Epithelial cell of proximal tubule (primary cell): ENCODE results near the gene NEDD8. TPM values are rescaled to one million over a fixed set of nuclear protein-coding genes. Genes with fewer than 3 reads are reported as not detected.

Experiments
- DNase-seq: peaks from one replicate; pipeline ENCODE4 v3.0.0-alpha.2; 2011; ENCODE audit warnings: low read depth
- H3K4me3 ChIP-seq: 2 replicates; pipeline ENCODE4 v1.5.1; 2011; ENCODE audit warnings: low read depth, mild to moderate bottlenecking, low read length
- total RNA-seq: library from RNA; depleted of rRNA; stranded (reverse); fragments of >200 nt; gene quantifications from 2 replicates; pipeline ENCODE4 v1.2.3, GENCODE V29; 2015
- TF ChIP-seq, protein P1 (sequence below): conservative IDR thresholded peaks from 2 replicates; pipeline ENCODE4 v1.5.1; 2012; ENCODE audit warnings: low read depth, mild to moderate bottlenecking, low read length

NEDD8 gene
- total RNA-seq, 1 donor from 2014 or later: 220 TPM

DNA sequence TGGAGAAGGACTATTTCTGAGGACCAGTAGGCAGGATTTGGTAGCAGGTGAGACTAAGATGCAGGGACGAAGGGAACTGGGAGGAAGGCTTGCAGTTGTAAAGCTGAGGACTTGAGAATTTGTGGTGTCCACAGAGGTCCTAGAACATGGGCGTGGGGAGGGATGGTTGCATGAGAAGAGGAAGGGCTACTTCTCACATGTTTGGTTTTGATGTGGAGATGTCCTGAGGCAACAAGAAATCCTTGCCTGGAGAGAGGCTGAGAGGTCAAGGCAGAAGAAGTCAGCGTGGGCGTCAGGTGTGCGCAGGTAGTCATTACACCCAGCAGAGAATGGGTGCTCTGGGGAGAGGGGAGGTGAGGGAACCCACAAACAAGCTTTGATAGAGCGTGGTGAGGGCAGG lies 44.9 kb upstream of the NEDD8 start:
- DNase-seq: no peak
- TF ChIP-seq, protein P1, sequence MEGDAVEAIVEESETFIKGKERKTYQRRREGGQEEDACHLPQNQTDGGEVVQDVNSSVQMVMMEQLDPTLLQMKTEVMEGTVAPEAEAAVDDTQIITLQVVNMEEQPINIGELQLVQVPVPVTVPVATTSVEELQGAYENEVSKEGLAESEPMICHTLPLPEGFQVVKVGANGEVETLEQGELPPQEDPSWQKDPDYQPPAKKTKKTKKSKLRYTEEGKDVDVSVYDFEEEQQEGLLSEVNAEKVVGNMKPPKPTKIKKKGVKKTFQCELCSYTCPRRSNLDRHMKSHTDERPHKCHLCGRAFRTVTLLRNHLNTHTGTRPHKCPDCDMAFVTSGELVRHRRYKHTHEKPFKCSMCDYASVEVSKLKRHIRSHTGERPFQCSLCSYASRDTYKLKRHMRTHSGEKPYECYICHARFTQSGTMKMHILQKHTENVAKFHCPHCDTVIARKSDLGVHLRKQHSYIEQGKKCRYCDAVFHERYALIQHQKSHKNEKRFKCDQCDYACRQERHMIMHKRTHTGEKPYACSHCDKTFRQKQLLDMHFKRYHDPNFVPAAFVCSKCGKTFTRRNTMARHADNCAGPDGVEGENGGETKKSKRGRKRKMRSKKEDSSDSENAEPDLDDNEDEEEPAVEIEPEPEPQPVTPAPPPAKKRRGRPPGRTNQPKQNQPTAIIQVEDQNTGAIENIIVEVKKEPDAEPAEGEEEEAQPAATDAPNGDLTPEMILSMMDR: no peak
- H3K4me3 ChIP-seq: no peak overlapping the region

DNA sequence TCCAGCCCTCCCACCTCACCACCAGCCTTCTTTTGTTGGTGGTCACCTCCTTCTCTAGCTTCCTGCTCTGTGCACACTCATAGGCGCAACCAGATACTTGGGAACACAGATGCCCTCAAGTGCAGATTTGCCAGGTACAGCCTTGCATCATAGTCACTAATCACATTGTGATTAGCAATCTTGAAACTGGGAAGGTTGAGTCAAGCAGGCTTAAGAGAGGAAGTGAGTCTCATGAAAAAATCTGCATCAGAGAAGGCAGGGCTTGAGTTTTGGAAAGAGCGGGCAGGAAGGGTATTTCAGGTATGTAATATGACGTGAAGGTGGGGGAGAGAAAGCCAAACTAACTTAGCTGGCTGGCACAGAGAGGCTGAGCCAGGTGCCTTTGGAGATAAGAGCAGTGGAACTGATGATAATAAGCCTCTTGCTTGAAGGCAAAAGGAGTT lies 42.0 kb upstream of the NEDD8 start:
- TF ChIP-seq, protein P1: no peak
- no peak overlapping the region for H3K4me3 ChIP-seq
- no peak for DNase-seq

DNA sequence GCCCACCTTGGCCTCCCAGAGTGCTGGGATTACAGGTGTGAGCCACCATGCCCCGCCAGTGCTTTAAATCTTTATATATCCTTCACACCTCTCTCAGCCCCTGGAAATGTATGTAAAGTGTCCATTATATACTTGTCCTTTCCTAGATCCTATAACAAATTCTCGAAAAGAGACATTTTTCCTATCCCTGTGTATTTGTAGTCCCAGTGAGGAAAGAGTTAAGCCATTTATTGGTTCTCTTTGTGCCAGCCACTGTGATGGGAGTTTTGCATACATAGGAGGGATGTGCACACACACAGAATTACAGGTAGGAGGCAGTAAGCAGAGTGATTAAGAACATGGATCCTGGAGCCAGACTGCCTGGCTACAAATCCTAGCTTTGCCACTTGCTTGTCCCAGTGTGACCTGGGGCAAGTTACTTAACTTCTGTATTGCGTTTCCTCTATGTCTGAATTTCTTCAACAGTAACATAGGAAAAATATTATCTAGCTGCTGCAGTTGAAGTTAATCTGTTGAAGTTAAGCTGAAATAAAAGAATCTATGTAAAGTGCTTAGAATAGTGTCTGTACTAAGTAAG lies 41.3 kb upstream of the NEDD8 start:
- no peak overlapping the region for H3K4me3 ChIP-seq
- TF ChIP-seq, protein P1: peak; percentile 35
- DNase-seq: no peak

DNA sequence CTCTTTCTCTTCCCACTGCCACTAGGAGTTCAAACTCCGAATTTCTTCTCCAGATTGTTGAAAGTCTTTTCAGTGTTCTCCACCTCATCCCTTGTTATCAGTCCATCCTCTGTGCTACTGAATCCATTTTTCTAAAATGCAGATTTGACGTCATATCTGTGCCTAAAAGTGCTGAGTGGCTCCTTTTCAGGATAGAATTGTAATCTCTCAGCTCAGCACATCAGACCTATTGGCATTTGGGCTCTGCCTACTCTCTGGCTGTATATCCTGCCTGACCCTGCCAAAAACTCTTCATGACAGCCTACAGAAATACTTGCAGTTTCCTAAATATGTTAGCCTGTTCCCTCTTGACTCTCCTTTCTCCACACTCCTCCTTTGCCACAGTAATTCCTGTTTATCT lies 40.3 kb upstream of the NEDD8 start:
- H3K4me3 ChIP-seq: no peak overlapping the region
- TF ChIP-seq, protein P1: no peak
- no peak for DNase-seq

DNA sequence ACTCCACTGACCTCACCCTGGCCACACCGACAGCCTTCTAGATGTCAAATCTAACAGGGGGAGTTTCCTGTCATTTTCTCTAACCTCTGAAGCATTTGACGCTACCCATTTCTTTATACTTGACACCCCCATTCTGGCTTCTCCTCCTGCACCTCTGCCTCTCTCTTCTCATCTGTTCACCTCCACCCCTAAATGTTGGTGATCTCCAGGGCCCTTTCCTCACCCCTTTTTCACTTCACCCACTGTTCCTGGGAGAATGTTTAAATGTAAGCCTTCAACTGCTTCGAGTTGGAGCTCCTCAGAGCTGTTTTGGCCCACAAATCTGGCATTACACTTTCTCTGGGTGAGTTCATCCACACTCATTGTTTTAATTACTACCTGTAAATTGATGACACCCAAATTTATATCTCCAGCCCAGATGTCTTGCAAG lies 39.7 kb upstream of the NEDD8 start:
- H3K4me3 ChIP-seq: peak overlapping the region; percentile 89
- TF ChIP-seq, protein P1: no peak
- DNase-seq: no peak

DNA sequence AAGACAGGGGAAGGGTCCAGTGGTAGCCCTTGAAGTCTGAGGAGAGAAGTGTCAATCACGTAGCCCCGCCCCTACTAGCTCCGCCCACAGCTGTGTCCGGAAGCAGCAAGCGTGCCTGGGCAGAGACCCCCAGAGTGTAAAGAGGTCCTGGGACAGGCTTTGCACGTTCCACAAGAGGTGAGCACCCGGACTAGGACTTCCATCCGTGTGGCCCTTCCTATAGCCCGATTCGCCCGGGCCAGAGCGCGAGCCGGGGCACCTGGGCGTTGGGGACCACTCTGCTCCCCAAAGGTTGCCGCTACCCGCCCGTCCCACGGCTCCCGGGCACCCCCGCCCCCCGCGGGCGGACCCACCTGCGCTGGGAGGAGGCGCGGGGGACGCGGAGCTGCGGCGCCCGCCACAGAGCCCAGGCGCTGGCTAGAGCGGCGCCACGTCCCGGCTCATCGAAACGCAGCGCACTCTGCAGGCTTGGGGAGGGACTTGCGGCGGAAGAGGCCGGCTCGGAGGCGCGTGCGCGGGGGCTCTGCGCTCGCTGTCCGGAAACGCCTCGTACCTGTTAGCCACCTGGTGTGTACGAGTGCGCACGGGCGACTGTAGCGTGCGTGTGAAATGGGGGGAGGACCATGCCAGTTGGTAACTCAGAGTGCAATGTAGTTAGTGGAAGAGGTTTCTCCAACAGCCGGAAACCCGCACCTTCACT lies 39.1 kb upstream of the NEDD8 start, which contains the start of gene RABGGTA:
TSS of gene RABGGTA (minus strand) at position 464 of the 700 bp plus-strand sequence. CDS start 482 bp downstream, outside the sequence.
- H3K4me3 ChIP-seq: peak within 1 kb of the TSS; percentile 89
- DNase-seq: no peak
- TF ChIP-seq, protein P1: peak; percentile 57
